Stimulated activated naive CD8-positive, alpha-beta T cell treated with anti-CD3 and anti-CD28 coated beads, Interleukin-15, Interleukin-2, amounts not matched to agents 100 U/mL and 50 U/mL, for 24 hours (primary cell): ENCODE results near the gene AOPEP.
"Not testable (repeated sequence)": the region's sequence is repeated elsewhere in the genome, so short reads cannot be mapped to it uniquely, and the experiment has no call there.

Experiments
- ATAC-seq: fragments of 150-1000 bp; cut with Tn5 transposase; one replicate; pipeline ENCODE4 v1.10.0; 2021
- DNase-seq: peaks from one replicate; pipeline ENCODE4 v3.0.0; 2021

Gene AOPEP

DNA sequence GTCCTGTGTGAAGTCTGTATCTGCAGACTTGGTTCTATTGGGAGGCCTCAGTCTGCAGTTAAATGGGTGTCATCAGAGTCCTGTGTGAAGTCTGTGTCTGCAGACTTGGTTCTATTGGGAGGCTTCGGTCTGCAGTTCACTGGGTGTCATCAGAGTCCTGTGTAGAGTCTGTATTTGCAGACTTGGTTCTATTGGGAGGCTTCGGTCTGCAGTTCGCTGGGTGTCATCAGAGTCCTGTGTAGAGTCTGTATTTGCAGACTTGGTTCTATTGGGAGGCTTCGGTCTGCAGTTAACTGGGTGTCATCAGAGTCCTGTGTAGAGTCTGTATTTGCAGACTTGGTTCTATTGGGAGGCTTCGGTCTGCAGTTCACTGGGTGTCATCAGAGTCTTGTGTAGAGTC lies 239.1 kb downstream of the AOPEP start:
- not testable (repeated sequence) for ATAC-seq, DNase-seq

DNA sequence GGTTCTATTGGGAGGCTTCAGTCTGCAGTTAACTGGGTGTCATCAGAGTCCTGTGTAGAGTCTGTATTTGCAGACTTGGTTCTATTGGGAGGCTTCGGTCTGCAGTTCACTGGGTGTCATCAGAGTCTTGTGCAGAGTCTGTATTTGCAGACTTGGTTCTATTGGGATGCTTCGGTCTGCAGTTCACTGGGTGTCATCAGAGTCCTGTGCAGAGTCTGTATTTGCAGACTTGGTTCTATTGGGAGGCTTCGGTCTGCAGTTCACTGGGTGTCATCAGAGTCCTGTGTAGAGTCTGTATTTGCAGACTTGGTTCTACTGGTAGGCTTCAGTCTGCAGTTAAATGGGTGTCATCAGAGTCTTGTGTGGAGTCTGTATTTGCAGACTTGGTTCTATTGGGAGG lies 239.5 kb downstream of the AOPEP start:
- ATAC-seq = not testable (repeated sequence)

GRCh38 chr9:94967482-94967881 lies 241.0 kb downstream of the AOPEP start:
- no peak for ATAC-seq
- no peak for DNase-seq

More for the DNA sequence above, 239.5 kb downstream of the AOPEP start:
- not testable (repeated sequence) for DNase-seq

DNA sequence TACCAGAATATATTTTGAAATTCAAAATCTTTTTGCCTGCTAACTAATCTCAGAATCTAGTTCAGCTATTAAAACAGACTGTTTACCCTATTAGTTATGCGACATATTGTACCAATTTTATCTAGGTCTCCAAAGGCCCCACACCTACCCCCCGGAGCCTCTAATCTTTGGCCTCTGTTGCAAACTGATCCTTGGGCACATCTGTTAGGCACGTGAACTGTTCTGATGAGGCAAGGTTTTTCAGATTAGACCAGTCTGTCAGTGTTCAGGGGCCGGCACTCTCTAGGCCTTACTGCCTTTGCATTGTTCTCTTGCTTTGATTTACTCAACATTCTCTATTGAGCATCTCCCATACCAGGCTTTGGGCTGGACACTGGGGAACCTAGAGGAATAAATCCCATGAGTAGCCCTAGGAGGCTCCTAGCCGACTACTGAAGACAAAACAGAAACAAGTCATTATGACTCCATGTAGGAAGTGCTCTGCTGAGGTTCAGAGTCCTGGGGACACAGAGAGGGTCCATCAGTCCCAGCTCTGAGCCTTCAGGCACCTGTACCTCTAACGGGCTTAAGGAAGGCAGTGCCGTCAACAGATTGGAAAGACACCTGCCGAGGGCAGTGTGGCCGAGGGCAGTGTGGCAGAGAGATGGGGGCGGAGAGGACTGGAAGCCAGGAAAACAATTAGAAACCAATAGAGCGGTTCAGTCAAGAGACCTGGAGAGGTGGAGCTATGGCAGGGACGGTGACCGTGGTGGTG lies 245.1 kb downstream of the AOPEP start:
- DNase-seq (no peak), ATAC-seq (no peak)

GRCh38 chr9:94973451-94973941 lies 247.0 kb downstream of the AOPEP start:
- ATAC-seq (no peak), DNase-seq (no peak)

DNA sequence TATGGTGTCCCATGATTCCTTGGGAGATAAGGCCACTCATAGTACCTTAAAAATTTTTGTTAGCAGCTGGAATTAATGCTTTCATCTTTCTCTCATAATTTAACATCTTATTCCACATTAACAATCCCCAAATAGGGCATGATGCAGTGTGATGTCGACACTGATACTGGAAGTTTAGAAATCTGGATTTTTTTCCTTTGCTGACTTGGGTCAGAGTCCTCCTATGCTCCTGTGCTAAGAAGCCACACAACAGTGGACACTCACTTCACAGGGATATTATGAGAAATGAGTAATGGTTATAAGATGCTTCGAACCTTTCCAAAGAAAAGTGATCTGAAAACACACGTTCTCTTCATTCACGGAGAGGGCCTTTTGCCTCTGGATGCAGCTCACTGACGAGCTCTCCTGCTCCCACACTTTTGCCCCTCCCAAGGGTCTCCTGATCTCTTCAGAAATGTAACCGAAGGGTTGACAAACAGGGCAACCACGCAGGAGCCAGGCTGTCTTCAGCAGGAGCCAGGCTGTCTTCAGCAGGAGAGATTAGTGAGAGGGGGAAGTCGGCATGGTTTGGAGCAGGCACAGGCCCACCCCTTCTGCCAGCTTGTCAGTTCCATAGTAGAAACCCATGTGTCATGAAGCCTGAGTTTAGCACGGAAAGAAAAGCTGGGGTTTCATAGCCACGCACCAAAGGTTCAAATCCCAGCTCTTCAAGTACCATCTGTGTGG lies 247.8 kb downstream of the AOPEP start:
- ATAC-seq (no peak), DNase-seq (no peak)

GRCh38 chr9:94975480-94975879 lies 249.0 kb downstream of the AOPEP start:
- DNase-seq = no peak
- no peak for ATAC-seq

DNA sequence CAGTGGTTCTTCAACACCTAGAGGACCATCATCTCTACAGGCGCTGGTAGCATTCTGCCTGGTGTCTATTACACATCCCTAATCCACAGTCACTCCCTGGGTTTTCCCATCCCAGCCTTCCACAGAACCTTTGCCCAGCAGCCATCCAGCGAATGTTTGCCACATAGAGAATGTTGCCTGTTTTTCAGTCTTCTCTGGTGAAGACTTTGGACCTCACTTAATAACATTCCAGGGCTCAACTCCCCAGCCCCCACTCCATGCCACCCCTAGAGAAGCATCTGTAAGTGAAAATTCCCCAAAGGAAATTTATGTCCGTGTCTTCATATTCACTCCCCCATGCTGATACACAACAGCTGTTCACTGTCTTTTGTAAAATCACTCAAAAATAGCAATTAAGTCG lies 249.6 kb downstream of the AOPEP start:
- no peak for DNase-seq

DNA sequence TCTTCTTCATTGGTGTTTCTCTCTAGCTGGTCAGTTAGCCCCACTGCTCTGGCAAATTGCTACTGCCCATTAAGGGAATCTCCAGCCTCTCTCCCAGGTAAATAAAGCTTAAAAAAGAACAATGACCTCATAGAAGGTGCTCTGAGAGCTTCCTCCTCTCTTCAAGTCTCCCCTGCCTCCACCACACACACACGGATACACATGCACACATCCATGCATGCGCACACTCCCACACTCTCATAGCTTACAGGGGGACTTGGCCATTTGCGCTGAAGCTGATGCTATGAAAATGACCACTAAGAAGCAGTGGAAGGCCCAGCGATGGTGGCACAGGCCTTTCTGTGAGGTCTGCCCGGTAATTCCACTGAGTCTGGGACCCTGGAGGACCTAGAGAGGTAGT lies 250.9 kb downstream of the AOPEP start:
- DNase-seq (no peak), ATAC-seq (no peak)

More for the DNA sequence above, 249.6 kb downstream of the AOPEP start:
- ATAC-seq = no peak

GRCh38 chr9:94979904-94980507 lies 253.5 kb downstream of the AOPEP start:
- no peak for ATAC-seq
- no peak for DNase-seq

GRCh38 chr9:94980947-94981722 lies 254.6 kb downstream of the AOPEP start:
- ATAC-seq = no peak

DNA sequence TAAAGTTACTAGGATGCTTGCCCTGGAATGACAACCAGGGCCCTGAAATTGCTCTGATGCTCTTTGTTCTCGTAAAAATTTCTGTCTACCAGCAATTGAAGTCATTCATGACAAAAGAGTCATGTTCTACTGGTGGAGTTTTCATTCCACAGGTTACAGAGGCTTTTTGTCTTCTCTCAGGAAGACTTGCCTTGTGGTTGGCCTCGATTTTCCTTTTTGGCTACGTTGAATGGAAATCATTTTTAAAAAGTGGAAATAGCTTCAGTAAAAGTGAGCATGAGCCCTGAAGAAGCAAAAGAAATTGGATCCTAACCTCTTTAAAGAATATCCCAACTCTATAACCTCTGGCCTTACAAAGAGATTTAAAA lies 255.2 kb downstream of the AOPEP start:
- no peak for ATAC-seq
- no peak for DNase-seq

More at GRCh38 chr9:94980947-94981722, 254.6 kb downstream of the AOPEP start:
- DNase-seq = no peak

GRCh38 chr9:94982211-94982610 lies 255.7 kb downstream of the AOPEP start:
- DNase-seq (no peak), ATAC-seq (no peak)

GRCh38 chr9:94983552-94983951 lies 257.1 kb downstream of the AOPEP start:
- ATAC-seq (no peak), DNase-seq (no peak)

- ATAC-seq (no peak), DNase-seq (no peak)
Observed at GRCh38 chr9:94984891-94985476, 258.5 kb downstream of the AOPEP start.

GRCh38 chr9:94985649-94986048 lies 259.1 kb downstream of the AOPEP start:
- no peak for DNase-seq
- no peak for ATAC-seq

DNA sequence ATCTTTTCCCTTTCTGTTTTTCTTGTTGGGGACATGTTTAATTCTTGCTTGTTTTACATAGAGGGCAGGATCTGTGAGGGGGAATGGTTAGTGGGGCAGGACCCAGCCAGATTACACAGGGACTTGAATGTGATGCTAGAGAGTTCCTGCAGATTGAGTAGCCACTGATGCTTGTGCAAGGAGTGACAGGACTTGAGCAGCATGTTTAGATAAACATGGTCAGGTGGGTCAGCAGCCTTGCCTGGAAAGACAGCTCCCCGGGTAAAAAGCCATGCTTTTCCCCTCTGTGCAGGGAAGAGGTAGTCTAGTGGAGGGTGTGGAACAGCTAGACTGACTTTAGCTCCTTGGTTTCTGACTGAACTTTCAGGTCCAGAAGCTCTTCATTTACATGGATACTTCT lies 261.2 kb downstream of the AOPEP start:
- DNase-seq = no peak
- ATAC-seq = no peak

DNA sequence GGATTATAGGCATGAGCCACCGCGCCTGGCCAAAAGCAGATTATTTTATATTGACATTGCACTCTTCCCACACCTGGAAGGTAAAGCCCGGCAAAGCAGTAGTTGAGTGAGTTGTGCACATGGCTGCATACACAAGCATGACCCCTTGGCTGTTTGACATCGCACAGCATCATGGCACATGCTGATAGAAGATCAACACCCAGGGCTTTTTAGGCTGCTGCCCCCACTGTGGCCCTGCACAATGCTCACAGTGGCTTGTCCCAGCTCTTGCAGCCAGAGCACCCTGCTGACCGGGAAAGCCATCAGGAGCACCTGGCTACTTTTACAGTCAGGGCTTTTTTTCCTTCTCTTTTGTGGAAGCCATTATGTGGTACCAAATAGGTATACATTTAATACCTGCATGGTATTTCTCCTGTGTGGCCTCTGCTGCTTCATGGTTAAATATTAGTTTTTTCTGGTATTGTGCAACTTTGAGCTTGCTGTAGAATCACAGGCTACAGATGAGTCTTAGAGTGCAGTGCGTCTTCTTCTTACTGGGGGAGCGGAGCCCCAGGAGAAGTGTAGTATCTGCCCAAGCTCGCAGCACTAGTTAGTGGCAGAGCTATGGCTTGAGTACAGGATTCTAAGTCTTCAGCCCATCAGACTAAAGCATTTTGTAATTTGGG lies 264.5 kb downstream of the AOPEP start:
- DNase-seq = no peak
- ATAC-seq = no peak

DNA sequence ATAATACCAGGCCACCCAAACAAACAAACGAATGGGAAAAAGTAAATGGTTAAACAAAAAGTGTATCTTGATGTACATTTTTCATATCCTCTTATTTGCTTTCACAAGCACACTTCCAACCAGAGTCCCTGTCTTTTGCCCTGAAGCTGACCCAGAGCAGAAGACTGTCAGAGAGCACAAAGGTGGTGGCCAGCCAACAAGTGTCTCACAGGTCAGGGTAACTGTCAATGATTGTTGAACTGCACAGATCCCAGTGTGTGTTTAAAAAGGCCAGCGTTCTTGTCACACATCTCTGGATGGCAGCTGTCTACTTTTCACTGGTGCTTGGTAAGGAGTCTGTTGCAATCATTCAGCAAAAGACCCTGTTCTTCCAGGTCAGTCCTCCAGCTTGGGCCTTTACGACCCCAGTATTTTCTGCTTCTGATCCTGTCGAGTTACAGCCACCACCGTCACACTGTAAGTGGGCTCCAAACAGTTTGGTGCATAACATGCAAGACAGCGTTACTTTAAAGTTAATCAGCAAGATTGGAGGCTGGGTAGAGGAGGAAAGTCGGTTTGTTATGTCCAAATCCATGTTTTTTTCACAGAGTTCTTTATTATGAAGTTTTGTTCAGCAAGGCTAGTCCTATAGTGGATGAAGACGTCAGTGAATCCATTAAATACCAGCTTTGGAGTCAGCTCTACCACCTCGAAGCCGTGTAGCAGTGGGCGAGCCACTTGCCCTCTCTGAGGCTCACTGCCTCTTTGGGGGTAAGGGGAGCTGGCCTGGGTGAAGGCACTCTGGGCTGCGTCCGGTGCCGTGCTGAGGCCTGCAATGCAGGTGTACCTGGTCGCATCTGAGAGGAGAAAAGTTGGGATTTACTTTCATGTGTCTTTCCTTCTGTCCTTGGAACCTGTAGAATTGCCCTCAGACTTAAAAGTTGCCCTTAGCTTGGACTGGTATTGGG lies 265.7 kb downstream of the AOPEP start:
- DNase-seq = no peak
- ATAC-seq = no peak

DNA sequence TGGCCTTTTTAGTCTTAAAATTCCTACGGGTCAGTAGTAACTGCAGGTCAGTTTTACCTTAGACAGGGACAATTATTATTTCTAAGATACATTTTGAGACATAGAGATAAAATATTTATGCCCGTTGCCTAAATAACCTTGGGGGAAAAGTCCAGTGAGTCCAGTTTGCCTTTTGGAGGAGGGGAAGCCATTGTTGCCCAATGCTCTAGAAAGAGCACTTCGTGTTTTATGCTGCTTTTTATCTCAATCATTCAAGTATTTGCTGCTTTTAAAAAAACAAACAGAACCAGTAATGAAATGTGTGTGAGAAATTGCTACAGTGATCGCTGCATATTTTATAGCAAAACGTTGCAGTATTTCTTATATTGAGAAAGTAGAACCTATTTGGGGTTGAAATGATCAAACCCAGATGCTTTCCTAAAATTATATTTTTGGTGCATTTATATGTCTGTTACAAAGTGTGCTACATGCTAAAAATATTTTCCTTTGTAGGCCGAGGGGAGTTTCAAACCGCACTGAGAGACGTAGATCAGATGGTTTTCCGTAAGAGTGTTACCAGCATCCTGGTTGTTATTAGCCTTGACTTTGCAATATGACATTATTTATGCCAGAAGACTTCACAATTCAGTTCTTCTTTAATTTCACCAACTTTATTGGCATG lies 266.8 kb downstream of the AOPEP start:
- no peak for ATAC-seq
- no peak for DNase-seq
